HG02943 (cell line): ENCODE results near the gene SERPINA7.
"Not testable (repeated sequence)": the region's sequence is repeated elsewhere in the genome, so short reads cannot be mapped to it uniquely, and the experiment has no call there.

Experiments used
- ATAC-seq: cut with Tn5 transposase; IDR thresholded peaks from one replicate; pipeline ENCODE4 v1.9.1; 2021; ENCODE audit warnings: mild to moderate bottlenecking, low read depth, moderate library complexity; ENCODE audit not compliant: unreplicated experiment

SERPINA7 gene

GRCh38 chrX:106038625-106039024 lies at the start of gene SERPINA7:
TSS of gene SERPINA7 (minus strand) at chrX:106038727. CDS start at chrX:106037058, 1,669 bp downstream.
- no peak for ATAC-seq

DNA sequence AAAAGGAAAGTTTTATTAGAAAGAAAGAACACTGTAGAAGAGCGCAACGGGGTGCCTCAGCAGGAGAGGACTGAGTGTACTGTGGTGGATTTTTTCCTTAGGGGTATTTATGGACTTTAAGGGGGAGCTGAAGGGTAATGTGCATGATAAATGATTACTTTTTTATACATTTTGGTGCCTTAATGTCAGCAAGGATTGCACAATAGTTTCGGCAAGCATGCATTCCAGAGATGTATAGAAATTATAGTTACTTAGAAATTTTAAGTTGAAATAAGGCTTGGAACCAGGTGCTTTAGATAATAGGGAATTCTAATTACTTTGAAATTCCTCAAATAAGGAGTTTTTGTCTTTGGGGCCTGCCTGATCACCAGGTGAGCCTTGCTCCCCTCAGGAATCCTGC lies 30.5 kb upstream of the SERPINA7 start:
- no peak for ATAC-seq

DNA sequence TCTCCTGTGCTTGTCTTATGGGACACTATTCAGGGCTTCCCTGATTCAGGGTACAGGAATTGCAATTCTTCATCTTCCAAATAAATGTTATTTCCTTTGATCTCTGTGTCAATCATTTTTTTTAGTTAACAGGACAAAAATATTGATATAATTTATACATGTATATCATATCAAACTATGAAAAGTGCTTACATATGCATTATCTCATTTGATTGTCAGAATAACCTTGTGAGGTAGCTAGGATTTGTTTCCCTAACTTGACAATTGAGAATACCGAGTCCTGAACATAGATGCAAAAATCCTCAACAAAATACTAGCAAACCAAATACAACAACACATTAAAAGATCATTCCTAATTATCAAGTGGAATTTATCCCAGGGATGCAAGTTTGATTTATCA lies 11.5 kb upstream of the SERPINA7 start:
- ATAC-seq: no peak

- ATAC-seq: no peak
Observed at GRCh38 chrX:106042296-106042695, 3.8 kb upstream of the SERPINA7 start.

- no peak for ATAC-seq
Observed at GRCh38 chrX:106040861-106041260, 2.3 kb upstream of the SERPINA7 start.

- ATAC-seq: no peak
Observed at GRCh38 chrX:106039920-106040319, 1.4 kb upstream of the SERPINA7 start.

GRCh38 chrX:106037835-106038473 lies 573 bp downstream of the SERPINA7 start:
- ATAC-seq: no peak

- ATAC-seq: no peak
Observed at GRCh38 chrX:106036716-106037115, 1.8 kb downstream of the SERPINA7 start.

DNA sequence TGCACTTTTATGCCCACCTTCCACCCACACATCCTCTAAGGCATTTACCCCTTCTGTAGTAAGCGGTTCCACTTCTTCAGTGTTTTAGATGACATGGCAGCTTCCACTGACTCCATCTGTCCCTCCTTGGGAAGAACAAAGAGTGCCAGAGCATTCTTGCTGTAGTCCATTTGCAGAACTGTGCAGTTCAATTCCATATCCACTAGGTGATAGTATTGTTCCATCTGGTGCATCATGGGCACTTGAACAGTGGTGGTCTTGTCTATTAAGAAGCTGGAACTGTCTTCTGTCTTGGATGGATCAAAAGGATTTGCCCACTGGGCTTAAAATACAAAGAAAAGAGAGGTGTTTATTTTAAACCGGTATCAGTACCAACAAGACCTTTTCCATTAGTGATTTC lies 3.5 kb downstream of the SERPINA7 start:
- ATAC-seq: no peak

DNA sequence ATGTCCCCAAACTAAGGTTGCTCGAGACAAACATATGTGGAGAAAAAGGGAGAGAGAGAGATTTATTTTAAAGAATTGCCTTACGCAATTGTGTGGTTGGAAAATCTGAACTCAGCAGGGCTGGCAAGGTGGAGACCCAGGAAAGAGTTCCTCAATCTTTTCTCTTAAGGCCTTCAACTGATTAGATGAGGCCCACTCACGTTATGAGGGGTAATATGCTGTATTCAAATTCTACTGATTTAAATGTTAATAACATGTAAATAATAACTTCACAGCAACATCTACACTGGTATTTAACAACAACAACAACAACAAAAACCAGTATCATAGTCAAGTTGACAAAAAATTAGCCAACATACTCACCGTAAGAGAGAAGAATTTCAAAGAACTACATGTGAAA lies 14.6 kb downstream of the SERPINA7 start:
- ATAC-seq: no peak

GRCh38 chrX:106022238-106022637 lies 16.3 kb downstream of the SERPINA7 start:
- no peak for ATAC-seq

GRCh38 chrX:106014119-106014775 lies 24.3 kb downstream of the SERPINA7 start:
- ATAC-seq: no peak

DNA sequence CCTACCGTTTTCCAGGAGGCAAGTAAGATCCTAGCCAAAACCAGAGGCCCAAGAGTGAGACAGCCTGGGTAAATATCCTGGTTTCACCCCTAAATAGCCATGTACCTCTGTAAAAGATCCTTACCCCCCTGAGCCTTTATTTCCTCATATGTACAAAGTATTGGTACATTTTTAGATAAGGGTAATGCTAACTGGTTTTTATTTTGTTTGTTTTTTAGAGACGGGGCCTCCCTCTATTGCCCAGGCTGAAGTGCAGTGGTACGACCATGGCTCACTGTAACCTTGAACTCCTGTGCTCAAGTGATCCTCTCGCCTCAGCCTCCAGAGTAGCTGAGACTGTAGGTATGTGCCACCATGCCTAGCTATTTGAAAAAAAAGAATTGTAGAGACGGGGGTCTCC lies 29.4 kb downstream of the SERPINA7 start:
- ATAC-seq: no peak

GRCh38 chrX:106007815-106008214 lies 30.7 kb downstream of the SERPINA7 start:
- ATAC-seq: no peak

DNA sequence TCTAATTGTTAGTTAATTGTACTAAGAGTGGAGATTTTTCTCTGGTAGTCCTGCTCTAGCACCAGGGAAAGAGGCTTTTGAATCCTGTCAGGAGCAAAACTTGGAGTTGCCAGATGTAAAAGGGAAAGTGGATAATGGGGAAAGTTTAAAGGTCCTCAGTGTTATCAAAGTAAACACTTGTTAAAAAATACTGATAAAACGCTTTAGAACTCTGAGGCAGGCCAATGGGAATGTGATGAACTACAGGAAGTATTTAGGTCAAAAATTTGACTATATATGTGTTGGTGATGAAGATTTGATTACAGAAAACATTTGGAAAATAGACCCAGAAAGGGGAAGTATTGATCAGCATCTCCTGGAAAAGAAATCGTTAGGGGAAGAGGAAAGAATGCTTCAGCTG lies 32.8 kb downstream of the SERPINA7 start:
- ATAC-seq: no peak

- not testable (repeated sequence) for ATAC-seq
Observed at GRCh38 chrX:106000609-106001008, 37.9 kb downstream of the SERPINA7 start.

DNA sequence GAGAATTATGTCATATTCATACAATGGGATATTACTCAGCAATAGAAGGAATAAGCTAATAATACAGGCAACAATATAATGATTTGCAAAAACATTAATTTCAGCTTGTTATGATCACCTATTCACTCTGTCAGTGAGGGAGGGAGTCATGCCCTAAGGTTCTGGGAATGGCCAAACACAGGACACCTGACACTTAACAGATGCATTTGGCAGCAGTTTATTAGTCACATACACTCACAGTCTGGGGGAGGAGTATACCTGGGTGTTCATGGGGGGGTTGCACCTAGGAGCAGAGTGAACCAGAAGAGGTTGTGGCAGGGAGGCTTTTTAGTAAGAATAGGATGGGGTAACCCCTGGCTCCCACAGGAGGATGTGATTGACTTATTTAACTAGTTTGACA lies 38.3 kb downstream of the SERPINA7 start:
- ATAC-seq: no peak

DNA sequence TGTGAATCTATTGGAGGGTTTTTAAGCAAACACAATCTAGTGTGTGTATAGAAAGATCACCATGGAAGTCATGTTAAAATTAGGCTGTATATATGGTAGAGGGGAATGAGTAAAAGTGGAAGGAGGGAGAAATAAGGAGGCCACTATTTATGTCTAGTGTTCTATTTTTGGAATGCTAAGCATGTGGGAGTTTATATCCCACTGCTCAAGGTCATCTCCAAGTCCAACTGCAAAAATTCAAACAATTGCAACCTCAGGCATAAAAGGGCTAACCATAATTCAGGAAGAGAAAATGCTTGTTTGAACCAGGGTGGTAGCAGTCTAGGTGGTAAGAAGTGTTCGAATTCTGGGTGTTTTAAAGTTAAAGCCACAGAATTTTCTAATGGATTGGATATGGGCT lies 39.2 kb downstream of the SERPINA7 start:
- no peak for ATAC-seq

GRCh38 chrX:105988487-105988886 lies 50.0 kb downstream of the SERPINA7 start:
- not testable (repeated sequence) for ATAC-seq
